Transverse colon (tissue), 4 donors: ENCODE results near the gene RHBDD3.

Source experiments
- CTCF ChIP-seq, 5 experiments: fragments of 200-600 bp in 3 of 5; fragments of 450-650 bp in 2 of 5; sonication (generic) in 3 of 5; IDR thresholded peaks; 1 replicate in 2 of 5; 2 replicates in 3 of 5; pipeline ENCODE4 v1.5.1; 2016 to 2017; ENCODE audit warnings: antibody characterized with exemption in 5 of 5, inconsistent platforms in 3 of 5, mild to moderate bottlenecking in 2 of 5, moderate library complexity in 1 of 5
- EP300 ChIP-seq: sonication (generic); formaldehyde crosslinking; IDR thresholded peaks from one replicate; pipeline ENCODE4 v1.6.1; 2017; ENCODE audit warnings: antibody characterized with exemption, low read depth
- POLR2A ChIP-seq: fragments of 450-650 bp; IDR thresholded peaks from one replicate; pipeline ENCODE4 v1.6.1; 2016; ENCODE audit warnings: antibody characterized with exemption, mild to moderate bottlenecking, moderate library complexity
- POLR2AphosphoS5 ChIP-seq, 3 donors: sonication (generic); formaldehyde crosslinking; IDR thresholded peaks; one replicate each; pipeline ENCODE4 v1.6.1; 2016; ENCODE audit warnings: antibody characterized with exemption in 3 of 3

GRCh38 chr22:29311464-29312217, 43.9 kb upstream of the RHBDD3 start:
- TF ChIP-seq CTCF (IDR thresholded peaks at IDR 0.05) (no peak), POLR2A (no peak), POLR2AphosphoS5 (IDR thresholded peaks at IDR 0.05) (no peak), EP300 (no peak)
